Retinal pigment epithelial cell (primary cell): ENCODE measurements around the gene CDK14.

ENCODE experiments used
- DNase-seq: peaks from one replicate; pipeline ENCODE4 v3.0.0-alpha.2; 2010; ENCODE audit warnings: low read depth
- H3K4me3 ChIP-seq: 2 replicates; pipeline ENCODE4 v1.5.1; 2011; ENCODE audit warnings: mild to moderate bottlenecking, low read length, control low read depth, moderate library complexity
- CTCF ChIP-seq: conservative IDR thresholded peaks from 2 replicates; pipeline ENCODE4 v1.5.1; 2011; ENCODE audit warnings: low read depth, low read length, control low read depth, inconsistent platforms

CDK14 gene

GRCh38 chr7:90945104-90945787 is 349.1 kb downstream of the CDK14 start:
- DNase-seq, result no peak
- TF ChIP-seq CTCF, result no peak
- no peak overlapping the region for H3K4me3 ChIP-seq

GRCh38 chr7:90946730-90947501 is 350.8 kb downstream of the CDK14 start:
- no peak for DNase-seq
- no peak for TF ChIP-seq CTCF

GRCh38 chr7:90948085-90948484 is 352.0 kb downstream of the CDK14 start:
- no peak for DNase-seq
- TF ChIP-seq CTCF, result no peak
- no peak overlapping the region for H3K4me3 ChIP-seq

More at GRCh38 chr7:90946730-90947501, 350.8 kb downstream of the CDK14 start:
- H3K4me3 ChIP-seq, result no peak overlapping the region

DNA sequence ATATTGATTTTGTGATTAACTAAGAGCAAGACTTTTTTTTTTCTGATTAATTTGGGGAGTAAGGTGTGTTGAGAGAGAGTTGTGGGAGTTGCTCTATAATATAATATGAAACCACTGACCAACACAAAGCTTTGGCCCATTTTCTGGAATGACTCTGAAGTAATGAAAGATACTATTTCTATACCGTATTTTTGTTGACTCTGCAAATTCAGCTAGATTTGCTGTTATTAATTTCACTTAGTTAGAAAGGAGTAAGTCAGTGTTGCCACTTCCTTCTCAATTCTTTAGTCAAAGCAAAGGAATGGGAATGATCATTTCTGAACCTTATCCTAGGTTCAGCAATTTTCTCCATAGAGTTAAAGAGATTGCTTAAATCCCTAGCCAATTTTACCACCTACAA is 355.1 kb downstream of the CDK14 start:
- no peak for TF ChIP-seq CTCF
- no peak for DNase-seq
- H3K4me3 ChIP-seq, result no peak overlapping the region

GRCh38 chr7:90951986-90952954 is 356.1 kb downstream of the CDK14 start:
- DNase-seq, result peak; percentile 66
- H3K4me3 ChIP-seq, result no peak overlapping the region
- TF ChIP-seq CTCF, result no peak

DNA sequence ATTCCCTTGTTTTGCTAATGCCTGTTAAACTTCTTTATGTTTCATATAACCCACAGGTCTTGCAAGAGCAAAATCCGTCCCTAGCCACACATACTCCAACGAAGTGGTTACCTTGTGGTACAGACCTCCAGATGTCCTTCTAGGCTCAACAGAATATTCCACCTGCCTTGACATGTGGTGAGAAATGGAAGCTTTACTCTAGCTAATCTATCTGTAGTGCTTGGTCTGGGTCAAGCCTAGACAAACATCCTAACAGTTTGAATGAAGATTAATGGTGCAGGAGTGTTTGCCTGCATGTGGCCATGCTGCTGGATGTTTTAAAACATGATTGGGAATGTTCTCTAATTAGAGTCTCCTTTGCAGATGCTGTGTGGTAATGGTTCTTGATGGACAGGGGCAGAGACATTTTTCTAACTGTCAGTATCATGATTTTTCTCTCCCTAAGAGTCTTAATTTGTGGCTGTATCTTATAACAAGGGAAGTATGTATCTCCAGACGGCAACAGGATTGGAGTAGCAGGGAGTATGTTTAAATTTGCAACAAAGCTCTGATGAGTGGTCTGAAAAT is 359.6 kb downstream of the CDK14 start:
- TF ChIP-seq CTCF, result no peak
- DNase-seq, result no peak
- H3K4me3 ChIP-seq, result no peak overlapping the region
